Measurements from ENCODE around the gene BOK.
A peak's percentile ranks its signal among the peaks of the same experiment; 100 is the strongest.

BOK gene

DNA sequence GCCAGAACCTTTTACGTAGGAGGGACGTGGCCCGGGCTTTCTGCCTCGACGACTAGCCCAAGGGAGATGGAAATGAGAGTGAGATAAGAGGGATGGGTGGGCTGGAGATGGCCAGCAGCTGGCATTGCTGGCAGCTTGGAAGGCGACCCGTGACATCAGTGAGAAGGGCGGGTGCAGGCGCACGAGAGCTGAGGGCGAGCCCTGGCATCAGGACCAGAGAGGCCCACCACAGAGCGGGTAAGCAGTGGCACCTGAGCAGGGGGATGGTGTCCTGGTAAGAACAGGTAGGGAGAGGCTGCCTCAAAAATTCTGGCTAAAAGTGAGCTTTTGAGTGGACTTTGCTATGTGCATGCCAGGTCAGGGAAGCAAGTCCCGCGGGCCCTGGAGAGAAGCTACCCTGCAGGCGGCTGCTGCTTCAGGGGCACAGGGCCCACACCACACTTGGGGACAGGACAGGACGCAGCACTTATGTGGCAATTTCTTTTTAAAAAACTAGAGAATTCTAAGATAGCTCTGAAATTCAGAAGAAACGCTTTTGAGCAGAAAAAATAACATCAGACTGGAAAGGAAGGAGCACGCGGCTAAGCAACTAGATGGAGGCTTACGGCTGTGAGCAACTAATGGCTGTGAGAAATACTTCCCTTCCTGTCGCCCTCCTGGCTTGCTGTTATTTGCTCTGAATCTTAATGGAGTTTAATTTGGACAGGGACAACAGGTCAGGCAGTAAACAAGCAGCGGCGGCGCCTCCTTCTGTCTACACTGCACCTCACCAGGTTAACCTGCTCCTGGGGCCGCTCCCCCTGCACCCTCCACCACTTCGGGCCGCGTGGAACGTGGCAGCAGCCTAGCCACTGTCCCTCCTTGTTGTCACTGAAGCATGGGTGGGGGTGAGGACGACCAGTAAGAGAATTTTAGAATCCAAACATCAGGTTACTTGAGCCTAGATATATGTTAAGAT lies 57.9 kb downstream of the BOK start:
- peak overlapping the region in 1 of 3 experiments; percentile 68 for H3K27ac Mint-ChIP-seq
- H3K4me3 Mint-ChIP-seq = peak overlapping the region in 1 of 3 experiments; percentile 62
- peaks cover 36% of the 10 kb centered on the region for H3K36me3 Mint-ChIP-seq (ENCODE audit: low read depth)
- H3K4me1 Mint-ChIP-seq = peaks cover 28% of the 10 kb centered on the region
- H3K27me3 Mint-ChIP-seq (ENCODE audit: low read depth) = no peaks in the 10 kb centered on the region
- TF ChIP-seq, protein P1, sequence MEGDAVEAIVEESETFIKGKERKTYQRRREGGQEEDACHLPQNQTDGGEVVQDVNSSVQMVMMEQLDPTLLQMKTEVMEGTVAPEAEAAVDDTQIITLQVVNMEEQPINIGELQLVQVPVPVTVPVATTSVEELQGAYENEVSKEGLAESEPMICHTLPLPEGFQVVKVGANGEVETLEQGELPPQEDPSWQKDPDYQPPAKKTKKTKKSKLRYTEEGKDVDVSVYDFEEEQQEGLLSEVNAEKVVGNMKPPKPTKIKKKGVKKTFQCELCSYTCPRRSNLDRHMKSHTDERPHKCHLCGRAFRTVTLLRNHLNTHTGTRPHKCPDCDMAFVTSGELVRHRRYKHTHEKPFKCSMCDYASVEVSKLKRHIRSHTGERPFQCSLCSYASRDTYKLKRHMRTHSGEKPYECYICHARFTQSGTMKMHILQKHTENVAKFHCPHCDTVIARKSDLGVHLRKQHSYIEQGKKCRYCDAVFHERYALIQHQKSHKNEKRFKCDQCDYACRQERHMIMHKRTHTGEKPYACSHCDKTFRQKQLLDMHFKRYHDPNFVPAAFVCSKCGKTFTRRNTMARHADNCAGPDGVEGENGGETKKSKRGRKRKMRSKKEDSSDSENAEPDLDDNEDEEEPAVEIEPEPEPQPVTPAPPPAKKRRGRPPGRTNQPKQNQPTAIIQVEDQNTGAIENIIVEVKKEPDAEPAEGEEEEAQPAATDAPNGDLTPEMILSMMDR (IDR thresholded peaks at IDR 0.05; ENCODE audit: unreplicated experiment in 3 of 3) = no peak
- peaks cover 3% of the 10 kb centered on the region for H3K9me3 Mint-ChIP-seq

DNA sequence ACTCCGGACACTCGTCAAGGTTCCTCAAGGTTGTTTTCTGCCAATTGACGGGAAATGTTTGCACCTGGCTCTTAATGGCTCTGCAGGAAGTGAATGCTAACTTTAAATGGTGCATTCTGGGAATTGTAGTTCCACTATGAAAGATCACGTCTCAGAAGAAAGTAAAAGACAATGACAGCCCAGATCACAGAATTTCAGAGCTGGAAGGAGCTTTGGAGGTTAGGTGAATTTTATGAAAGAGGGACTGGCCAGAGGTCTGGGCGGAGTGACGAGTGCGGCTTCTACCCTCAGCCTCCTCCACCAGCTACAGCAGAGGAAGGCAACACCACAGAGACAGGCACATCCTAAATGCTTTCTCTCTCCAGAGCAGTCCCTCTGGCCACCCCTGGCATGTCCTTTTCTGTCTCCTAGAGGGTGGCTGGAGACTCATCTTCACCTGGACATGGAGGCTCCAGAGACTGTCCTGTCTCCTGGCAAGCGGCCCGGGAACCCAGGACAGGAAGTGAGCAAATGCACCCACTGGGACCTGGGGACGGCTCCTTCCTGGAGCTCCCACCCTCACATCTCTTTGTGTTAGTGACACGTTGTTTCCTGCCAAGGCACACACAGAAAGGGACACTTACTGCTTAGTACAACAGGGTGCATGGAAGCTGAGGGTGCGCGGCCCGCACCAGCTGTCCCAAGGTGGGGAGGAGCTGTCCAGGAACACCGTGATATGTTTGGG lies 59.0 kb downstream of the BOK start:
- Mint-ChIP-seq H3K27me3 (ENCODE audit: low read depth) (no peaks in the 10 kb centered on the region), H3K4me1 (peaks cover 18% of the 10 kb centered on the region), H3K4me3 (peak overlapping the region in 2 of 3 experiments; percentile 8 to 70), H3K36me3 (ENCODE audit: low read depth) (peaks cover 40% of the 10 kb centered on the region), H3K27ac (peak overlapping the region; percentile 73 to 94 (median 86)), H3K9me3 (peaks cover 3% of the 10 kb centered on the region)
- TF ChIP-seq, protein P1 (IDR thresholded peaks at IDR 0.05; ENCODE audit: unreplicated experiment in 3 of 3) = no peak

DNA sequence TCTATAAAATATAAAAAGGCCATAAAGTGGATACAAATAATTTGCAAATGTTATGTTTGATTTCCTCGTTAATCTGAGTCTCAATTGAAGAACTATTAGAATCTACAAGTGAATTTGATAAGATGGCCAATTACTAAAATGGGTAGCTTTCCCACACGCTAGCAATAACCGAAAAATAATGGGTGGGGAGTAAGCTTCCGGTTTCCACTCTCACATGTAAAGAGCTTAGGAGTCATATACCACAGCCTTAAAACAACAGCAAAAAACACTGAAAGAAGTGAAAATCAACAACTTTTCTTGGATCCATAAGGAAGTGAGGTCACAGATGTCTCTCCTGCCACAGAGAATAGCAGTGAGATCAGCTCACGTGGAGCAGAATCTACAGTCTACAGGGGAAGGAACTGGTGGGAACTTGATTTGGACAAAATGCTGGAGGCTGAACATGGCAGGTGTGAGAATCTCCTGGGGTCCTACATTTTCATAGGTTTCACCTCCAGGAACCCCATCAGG lies 59.8 kb downstream of the BOK start:
- Mint-ChIP-seq H3K4me1 (peaks cover 12% of the 10 kb centered on the region), H3K36me3 (ENCODE audit: low read depth) (peaks cover 40% of the 10 kb centered on the region), H3K27ac (peak overlapping the region; percentile 31 to 94 (median 73)), H3K27me3 (ENCODE audit: low read depth) (no peaks in the 10 kb centered on the region), H3K9me3 (peaks cover 3% of the 10 kb centered on the region), H3K4me3 (no peak overlapping the region)
- TF ChIP-seq, protein P1 (IDR thresholded peaks at IDR 0.05; ENCODE audit: unreplicated experiment in 3 of 3) = no peak

DNA sequence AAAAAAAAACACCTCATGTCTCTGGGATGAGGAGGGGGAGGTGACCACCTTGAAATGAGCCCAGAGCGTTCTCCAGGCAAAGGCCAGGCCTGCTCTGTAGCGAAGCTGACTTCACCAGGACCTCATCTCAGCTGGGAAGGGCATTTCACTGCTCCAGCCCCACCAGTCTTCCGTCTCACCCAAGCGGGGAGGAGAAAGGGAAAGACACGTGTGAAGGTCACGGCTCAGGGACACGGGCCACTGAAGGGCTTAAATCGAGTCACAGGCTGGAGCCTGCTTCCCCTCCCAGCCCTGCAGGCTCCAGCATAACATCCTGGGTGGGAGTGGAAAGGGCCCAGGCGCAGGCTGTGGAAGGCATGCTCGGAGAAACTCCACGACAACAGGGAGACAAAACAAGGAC lies 60.3 kb downstream of the BOK start:
- Mint-ChIP-seq H3K4me1 (peaks cover 12% of the 10 kb centered on the region), H3K27me3 (ENCODE audit: low read depth) (no peaks in the 10 kb centered on the region), H3K4me3 (no peak overlapping the region), H3K36me3 (ENCODE audit: low read depth) (peaks cover 45% of the 10 kb centered on the region), H3K27ac (peak overlapping the region in 2 of 3 experiments; percentile 19 to 94), H3K9me3 (peaks cover 3% of the 10 kb centered on the region)
- TF ChIP-seq, protein P1 (IDR thresholded peaks at IDR 0.05; ENCODE audit: unreplicated experiment in 3 of 3) = no peak

DNA sequence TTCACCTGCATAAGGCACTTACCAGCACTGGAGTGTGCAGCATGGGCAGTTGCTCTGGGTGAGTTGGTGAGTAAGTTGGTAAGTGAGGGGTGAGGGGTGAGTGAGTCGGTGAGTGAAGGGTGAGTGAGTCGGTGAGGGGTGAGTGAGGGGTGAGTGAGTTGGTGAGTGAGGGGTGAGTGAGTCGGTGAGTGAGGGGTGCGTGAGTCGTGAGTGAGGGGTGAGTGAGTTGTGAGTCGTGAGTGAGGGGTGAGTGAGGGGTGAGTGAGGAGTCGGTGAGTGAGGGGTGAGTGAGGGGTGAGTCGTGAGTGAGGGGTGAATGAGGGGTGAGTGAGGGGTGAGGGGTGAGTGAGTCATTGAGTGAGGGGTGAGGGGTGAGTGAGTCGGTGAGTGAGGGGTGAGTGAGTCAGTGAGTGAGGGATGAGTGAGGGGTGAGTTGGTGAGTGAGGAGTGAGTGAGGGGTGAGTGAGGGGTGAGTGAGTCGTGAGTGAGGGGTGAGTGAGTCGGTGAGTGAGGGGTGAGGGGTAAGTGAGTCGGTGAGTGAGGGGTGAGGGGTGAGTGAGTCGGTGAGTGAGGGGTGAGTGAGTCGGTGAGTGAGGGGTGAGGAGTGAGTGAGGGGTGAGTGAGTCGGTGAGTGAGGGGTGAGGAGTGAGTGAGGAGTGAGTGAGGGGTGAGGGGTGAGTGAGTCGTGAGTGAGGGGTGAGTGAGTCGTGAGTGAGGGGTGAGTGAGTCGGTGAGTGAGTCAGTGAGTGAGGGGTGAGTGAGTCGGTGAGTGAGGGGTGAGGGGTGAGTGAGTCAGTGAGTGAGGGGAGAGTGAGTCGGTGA lies 61.3 kb downstream of the BOK start:
- peaks cover 49% of the 10 kb centered on the region for H3K36me3 Mint-ChIP-seq (ENCODE audit: low read depth)
- peaks cover 3% of the 10 kb centered on the region for H3K9me3 Mint-ChIP-seq
- TF ChIP-seq, protein P1 (IDR thresholded peaks at IDR 0.05; ENCODE audit: unreplicated experiment in 3 of 3) = no peak
- peaks cover 14% of the 10 kb centered on the region for H3K4me1 Mint-ChIP-seq
- no peak overlapping the region for H3K4me3 Mint-ChIP-seq
- H3K27ac Mint-ChIP-seq = peak overlapping the region in 1 of 3 experiments; percentile 94
- H3K27me3 Mint-ChIP-seq (ENCODE audit: low read depth) = no peaks in the 10 kb centered on the region

Data from nephron (organoid).